ENCODE results near the gene HIP1R.

DNA sequence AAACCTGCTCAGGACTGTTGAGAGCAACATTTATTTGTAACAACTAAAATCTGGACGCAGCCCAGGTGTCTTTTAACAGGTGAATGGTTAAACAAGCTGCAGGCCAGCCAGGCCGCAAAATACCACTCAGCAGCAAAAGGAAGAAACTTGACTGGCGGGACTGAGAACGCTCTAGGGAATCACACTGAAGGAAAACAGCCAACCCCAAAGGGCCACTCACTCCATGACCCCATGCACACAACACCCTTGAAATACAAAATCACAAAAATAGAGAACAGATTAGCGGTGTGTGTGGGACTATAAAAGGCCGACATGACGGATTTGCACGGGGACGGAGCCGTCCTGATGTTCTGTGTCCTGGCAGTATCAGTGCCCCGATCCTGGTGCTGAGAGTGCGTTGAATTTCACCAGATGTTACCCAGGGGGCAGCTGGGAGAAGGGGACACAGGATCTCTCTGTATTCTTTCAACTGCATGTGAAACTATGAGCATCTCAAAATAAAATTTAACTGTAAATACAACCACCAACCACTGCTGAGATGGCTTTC lies 37.6 kb downstream of the HIP1R start:
- TF ChIP-seq, protein P1, sequence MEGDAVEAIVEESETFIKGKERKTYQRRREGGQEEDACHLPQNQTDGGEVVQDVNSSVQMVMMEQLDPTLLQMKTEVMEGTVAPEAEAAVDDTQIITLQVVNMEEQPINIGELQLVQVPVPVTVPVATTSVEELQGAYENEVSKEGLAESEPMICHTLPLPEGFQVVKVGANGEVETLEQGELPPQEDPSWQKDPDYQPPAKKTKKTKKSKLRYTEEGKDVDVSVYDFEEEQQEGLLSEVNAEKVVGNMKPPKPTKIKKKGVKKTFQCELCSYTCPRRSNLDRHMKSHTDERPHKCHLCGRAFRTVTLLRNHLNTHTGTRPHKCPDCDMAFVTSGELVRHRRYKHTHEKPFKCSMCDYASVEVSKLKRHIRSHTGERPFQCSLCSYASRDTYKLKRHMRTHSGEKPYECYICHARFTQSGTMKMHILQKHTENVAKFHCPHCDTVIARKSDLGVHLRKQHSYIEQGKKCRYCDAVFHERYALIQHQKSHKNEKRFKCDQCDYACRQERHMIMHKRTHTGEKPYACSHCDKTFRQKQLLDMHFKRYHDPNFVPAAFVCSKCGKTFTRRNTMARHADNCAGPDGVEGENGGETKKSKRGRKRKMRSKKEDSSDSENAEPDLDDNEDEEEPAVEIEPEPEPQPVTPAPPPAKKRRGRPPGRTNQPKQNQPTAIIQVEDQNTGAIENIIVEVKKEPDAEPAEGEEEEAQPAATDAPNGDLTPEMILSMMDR (IDR thresholded peaks at IDR 0.05): no peak
- no peak for TF ChIP-seq POLR2A (IDR thresholded peaks at IDR 0.05)
- no peak for TF ChIP-seq POLR2AphosphoS5 (IDR thresholded peaks at IDR 0.05; ENCODE audit: insufficient read depth in 1 of 2, low read depth in 1 of 2)
